Muscle of arm (tissue), 12 donors: Measurements from ENCODE around the gene ZYG11B. TPM values are rescaled to one million over a fixed set of nuclear protein-coding genes. Genes with fewer than 3 reads are reported as not detected.
"Not testable (repeated sequence)": the region's sequence is repeated elsewhere in the genome, so short reads cannot be mapped to it uniquely, and the experiment has no call there.

Experiments
- DNase-seq: peaks from one replicate; pipeline ENCODE4 v3.0.0-alpha.2; 2013
- polyA plus RNA-seq, 12 donors: library from polyadenylated mRNA; unstranded; fragments of 120-200 nt; gene quantifications; one replicate each; pipeline ENCODE4 v1.2.1, GENCODE V29; 2013; ENCODE audit not compliant: insufficient read length in 12 of 12

ZYG11B gene
- polyA plus RNA-seq, 12 donors, result 20.2 to 102 (median 38.9) TPM

- no peak for DNase-seq
Measured at GRCh38 chr1:52706136-52706670, 20.1 kb upstream of the ZYG11B start.

- no peak for DNase-seq
Measured at GRCh38 chr1:52706941-52707926, 19.0 kb upstream of the ZYG11B start.

DNA sequence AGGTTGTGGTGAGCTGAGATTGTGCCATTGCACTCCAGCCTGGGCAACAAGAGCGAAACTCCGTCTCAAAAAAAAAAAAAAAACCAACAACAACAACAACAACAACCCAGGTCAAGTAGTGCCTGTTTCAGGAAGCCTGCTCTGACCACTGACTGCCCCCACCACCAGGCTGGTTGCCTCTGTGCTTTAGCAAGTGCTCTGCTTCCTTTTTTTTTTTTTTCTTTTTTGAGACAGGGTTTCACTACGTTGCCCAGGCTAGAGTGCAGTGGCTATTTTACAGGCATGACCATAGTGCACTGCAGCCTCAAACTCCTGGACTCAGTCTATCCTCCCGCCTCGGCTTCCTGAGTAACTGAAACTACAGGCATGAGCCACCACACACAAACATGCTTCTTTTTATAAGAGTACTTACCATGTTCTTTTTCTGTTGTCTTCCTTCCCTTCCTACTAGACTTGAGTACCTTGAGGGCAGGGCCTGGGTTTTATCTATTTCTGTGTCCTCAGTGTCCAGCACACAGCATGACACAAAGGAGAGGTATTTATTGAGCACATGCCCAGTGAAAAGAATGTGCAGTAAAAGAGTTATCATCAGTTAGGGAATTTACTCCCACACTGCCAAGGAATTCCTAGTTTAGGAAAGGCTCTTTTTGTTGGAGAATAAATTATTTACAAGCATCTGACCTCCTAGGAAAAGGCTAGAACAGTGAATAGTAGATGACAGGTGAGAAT, 18.2 kb upstream of the ZYG11B start:
- DNase-seq, result no peak

DNA sequence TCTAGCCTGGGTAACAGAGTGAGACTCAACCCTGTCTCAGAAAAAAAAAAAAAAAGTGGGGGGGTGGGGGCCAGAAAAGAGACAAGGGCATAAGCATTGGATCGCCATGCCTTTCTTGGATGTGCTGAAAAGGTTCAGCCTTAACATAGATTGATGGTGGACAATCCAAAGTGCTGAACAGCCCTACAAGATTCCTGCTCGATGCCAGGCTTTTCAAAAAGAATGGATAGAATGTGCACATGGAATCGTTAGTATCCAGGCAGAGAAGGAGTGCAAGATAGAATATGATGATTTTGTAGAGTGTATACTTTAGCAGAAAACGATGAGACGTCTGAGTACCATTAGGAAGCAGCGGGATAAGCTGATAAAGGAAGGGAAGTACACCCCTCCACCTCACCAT, 17.2 kb upstream of the ZYG11B start:
- no peak for DNase-seq

- no peak for DNase-seq
Measured at GRCh38 chr1:52713590-52713989, 12.7 kb upstream of the ZYG11B start.

- DNase-seq, result not testable (repeated sequence)
Measured at GRCh38 chr1:52715296-52715695, 11.0 kb upstream of the ZYG11B start.

GRCh38 chr1:52723260-52723659, 3.0 kb upstream of the ZYG11B start:
- no peak for DNase-seq

DNA sequence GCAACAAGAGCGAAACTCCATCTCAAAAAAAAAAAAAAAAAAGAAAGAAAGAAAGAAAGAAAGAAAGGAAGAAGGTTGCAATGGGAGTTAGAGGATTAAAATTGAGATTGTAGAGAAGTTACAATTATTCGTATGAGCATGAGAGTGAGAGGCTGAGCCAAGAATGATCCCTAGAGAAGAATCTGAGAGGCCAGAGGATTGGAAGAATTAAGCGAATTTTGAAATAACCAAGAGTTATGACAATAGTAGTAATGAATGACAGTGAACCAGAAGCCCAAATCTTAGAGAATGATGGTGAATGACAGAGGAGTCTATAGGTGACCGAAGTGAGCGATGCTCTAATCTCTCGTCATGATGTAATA, 369 bp upstream of the ZYG11B start:
- DNase-seq, result no peak

GRCh38 chr1:52727114-52727586, 897 bp downstream of the ZYG11B start:
- DNase-seq, result peak; percentile 16

DNA sequence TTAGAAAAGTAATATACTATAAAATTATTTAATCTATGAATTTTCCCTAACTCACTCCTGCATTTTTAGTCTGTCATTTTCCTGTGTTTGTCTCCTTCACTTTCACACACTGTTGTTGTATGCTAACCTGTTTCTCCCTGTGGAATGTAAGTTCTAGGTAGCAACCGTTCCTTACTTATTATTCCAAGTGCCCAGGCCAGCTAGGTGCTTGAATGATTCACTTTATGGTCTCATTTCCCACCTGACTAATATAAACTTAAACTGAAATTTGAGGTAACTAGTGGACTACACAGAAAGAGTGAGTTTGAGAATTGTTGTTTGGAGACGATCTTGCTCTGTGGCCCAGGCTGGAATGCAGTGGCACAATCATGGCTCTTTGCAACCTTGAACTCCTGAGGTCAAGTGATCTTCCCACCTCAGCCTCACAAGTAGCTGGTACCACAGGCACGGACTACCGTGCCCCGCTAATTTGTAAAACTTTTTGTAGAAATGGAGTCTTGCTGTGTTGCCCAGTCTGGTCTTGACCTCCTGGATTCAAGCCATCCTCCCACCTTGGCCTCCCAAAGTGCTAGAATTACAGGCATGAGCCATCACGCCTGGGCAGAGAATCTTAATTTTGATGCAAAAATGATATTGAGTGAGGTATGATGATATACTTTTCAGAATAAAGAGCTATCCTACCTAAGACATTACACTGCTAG, 1.9 kb downstream of the ZYG11B start:
- no peak for DNase-seq

DNA sequence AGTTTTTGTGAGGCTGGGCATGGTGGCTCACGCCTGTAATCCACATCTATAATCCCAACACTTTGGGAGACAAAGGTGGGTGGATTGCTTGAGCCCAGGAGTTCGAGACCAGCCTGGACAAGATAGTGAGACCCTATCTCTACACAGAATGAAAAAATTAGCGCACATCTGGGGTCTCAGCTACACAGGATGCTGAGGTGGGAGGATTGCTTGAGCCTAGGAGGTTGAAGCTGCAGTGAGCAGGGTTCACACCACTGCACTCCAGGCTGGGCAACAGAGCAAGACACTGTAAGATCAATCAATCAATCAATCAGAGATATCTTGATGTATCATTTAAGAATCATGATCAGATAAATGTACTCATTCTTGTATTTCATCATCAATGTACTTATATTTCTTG, 7.1 kb downstream of the ZYG11B start:
- no peak for DNase-seq

DNA sequence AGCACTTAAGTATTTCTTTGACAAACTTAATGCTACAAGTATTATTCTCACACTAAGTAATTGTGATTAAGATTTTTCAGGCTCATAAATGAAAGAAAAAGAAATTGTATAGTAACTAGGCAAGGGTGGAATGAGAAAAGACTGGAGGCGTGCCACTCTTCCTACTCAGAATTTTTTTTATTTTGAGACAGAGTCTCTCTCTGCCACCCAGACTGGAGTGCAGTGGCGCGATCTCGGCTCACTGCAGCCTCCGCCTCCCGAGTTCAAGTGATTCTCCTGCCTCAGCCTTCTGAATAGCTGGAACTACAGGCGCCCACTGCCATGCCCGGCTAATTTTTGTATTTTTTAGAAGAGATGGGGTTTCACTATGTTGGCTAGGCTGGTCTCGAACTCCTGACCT, 9.1 kb downstream of the ZYG11B start:
- DNase-seq, result not testable (repeated sequence)

GRCh38 chr1:52738148-52738547, 11.9 kb downstream of the ZYG11B start:
- no peak for DNase-seq

- DNase-seq, result no peak
Measured at GRCh38 chr1:52738893-52739292, 12.6 kb downstream of the ZYG11B start.

GRCh38 chr1:52739699-52740467, 13.6 kb downstream of the ZYG11B start:
- DNase-seq, result no peak

GRCh38 chr1:52741259-52741658, 15.0 kb downstream of the ZYG11B start:
- no peak for DNase-seq

DNA sequence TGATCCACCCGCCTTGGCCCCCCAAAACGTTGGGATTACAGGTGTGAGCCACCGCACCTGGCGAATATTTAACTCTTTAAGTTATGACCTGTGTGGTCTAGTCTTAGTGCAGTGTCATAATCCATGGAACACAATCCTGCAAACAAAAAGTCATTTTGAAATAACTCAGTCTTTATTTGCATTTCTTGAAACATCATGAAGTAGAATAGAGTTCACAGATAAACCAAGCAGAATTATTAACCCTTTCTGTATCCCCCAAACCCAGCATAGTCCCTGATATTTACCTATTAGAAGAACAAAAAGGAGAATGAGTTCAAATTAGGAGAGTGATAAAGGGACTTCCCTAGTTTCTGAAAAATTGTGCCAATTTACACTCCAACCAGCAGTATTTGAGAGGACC, 19.9 kb downstream of the ZYG11B start:
- no peak for DNase-seq

DNA sequence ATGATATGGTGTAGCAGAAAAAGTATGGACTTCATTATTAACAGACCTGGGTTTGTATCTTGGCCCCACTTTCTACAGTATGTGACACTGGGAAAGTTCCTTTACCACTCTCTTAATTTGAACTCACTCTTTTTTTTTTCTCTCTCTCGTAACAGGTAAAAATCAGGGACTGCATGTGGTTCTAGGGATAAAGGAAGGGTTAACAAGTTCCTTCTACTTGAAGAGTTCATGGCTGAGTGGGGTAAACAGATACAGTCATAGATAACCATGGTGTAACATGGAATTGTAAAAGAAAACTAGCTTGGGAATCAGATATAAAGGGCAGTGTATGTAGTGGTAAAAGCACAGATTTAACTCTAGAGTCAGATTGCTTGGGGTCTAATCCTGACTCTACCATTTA, 21.2 kb downstream of the ZYG11B start:
- no peak for DNase-seq

- no peak for DNase-seq
Measured at GRCh38 chr1:52748119-52748518, 21.9 kb downstream of the ZYG11B start.

- not testable (repeated sequence) for DNase-seq
Measured at GRCh38 chr1:52749496-52749895, 23.2 kb downstream of the ZYG11B start.

DNA sequence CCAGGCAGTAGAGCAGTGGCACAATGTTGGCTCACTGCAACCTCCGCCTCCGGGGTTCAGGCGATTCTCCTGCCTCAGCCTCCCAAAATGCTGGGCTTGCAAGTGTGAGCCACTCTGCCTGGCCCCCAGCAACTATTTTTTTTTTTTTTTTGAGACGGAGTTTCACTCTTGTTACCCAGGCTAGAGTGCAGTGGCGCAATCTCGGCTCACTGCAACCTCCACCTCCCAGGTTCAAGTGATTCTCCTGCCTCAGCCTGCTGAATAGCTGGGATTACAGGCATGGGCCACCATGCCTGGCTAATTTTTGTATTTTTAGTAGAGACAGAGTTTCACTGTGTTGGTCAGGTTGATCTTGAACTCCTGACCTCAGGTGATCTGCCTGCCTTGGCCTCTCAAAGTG, 23.9 kb downstream of the ZYG11B start:
- not testable (repeated sequence) for DNase-seq
